SW 1271 (cell line): ENCODE measurements around the gene CLTCL1.
"Not testable (repeated sequence)": the region's sequence is repeated elsewhere in the genome, so short reads cannot be mapped to it uniquely, and the experiment has no call there.

ENCODE experiments used
- DNase-seq, 2 experiments: peaks; one replicate each; lab custom pipeline; 2025; lab: John Stamatoyannopoulos, UW

Gene CLTCL1

GRCh38 chr22:19176175-19176643 is 115.3 kb downstream of the CLTCL1 start:
- no peak for DNase-seq

GRCh38 chr22:19175602-19176174 is 115.8 kb downstream of the CLTCL1 start:
- DNase-seq = no peak

- no peak for DNase-seq
Observed at GRCh38 chr22:19175026-19175601, 116.4 kb downstream of the CLTCL1 start.

DNA sequence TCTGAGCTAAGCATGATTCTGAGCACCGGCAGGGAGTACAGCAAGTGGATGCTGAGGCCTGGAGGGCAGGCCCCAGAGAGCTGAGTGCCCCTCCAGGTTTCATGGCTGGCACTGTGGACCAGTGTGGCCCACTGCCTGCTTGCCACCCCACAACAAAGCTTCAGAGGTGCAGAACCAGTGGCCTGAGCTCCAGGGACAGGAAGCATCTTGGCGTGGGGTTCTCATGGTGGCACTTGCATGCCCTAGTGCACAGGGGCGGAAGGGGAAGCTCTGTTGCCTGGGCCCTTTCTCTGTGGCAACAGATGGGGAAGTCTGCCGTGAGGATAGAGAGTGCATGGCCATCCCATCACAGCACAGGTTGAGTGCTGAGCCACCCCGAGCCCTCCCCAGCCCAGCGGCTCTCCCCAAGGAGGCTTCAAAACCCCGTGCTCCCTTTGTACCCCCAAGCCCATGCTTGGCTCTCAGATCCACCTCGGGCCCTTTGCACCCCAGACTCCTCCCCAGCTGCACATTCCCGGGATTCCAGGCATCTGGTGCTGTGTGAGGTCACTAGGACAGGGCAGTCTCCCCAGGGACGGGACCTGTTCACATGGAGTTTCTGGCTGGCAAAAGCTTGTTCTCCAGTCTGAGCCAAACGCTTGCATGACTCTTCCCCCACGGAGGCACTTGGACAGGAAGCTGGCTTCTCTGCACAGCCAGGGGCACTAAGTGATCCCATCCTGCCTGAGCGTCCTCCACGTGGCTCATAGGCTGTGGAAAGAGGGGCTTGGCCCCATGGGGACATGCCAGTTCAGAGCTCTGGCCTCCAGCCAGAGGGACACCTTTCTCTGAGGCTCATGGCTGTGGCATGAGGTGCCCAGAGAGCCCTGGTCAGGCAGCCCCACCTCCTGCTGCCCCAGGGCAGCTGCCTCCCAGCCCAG is 117.2 kb downstream of the CLTCL1 start:
- no peak for DNase-seq

- no peak for DNase-seq
Observed at GRCh38 chr22:19173047-19174035, 118.2 kb downstream of the CLTCL1 start.

DNA sequence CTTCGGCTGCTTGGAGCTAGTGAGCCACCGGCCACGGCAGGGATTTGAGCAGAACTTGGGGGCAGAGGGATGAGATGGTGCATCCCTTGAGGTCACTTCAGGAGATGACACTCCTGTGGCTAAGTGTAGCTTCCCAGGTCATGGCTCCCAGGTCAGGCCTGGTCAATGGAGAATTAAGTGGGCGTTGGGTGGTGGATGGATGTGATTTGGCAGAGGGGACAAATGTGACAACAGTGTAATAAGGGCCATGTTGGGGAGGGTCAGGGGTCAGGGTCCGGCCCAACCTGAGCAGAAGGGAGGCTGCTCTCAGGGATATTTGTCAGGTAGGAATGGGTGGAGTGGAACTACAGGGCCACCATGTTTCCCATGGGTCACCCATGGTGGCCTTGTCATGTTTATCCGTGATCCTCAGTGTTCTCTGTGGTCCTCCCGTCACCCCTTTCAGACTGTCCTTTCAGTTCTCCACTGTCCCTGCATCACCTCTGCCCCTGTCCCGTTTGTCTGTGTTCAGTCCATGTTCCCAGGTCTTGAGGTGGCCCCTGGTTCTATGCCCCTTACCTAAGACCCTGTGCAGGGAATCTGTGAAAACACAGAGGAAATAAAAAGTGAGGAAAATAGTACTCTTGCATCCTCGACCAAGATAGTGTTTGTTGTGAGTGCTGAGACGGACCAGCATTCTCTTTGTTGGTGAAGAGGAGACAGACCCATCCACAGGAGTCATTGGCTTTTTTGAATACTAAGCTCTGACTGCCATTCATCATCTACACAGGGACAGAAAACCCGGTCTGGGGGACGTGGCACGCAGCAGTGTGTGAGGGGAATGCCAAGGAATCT is 119.1 kb downstream of the CLTCL1 start:
- no peak for DNase-seq

DNA sequence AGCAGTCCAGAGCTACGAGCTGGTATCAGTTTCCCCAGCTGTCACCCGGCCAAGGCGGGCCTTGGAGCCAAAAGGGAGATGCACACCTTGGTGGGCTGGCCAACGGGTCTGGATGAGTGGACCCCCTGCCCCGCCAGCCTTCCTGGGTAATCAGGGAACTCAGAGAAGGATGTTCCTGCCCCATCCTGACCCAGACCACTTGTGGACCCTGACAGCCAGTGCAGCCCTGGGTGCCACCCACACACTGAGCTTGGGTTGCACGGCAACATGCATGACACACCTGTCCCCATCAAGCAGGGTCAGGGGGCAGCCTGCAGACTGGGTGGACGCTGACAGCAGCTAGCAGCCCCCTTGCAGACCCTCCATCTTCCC is 121.6 kb downstream of the CLTCL1 start:
- no peak for DNase-seq

- no peak for DNase-seq
Observed at GRCh38 chr22:19169002-19169946, 122.2 kb downstream of the CLTCL1 start.

DNA sequence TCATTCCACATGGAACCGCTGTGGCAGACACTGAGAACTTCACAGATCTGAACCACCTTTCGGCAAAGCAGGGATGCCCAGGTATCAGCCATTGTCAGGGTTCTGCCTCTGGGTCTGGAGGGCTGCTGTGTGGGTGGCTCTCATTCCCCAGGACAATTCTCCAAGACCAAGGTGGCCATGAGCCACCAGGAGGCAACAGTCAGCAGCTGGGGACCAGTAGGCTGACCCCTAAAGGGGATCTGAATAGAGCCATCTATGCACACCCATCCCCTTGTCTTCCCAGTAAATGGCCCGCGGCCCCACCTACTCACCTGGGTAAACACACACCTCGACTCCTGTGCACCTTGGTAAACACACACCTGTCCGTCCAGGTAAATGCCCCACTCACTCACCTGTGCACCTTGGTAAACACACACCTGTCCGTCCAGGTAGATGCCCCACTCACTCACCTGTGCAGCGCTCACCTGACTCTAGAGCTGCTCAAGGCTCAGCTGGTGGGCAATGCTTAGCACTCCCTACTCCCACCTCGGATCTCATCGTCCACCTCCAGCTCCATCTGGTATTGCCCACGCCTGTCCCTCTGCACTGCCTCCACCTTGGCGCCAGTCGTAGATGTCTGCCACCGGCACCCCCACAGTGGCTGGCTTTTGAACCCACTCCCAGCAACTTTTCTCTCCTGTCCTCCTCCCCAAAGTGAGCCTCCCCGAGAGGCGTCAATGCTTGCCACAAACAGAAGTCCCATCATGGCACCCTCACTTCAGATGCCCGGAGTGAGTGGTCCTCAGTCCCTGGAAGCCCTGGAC is 123.2 kb downstream of the CLTCL1 start:
- no peak for DNase-seq

GRCh38 chr22:19167106-19167869 is 124.2 kb downstream of the CLTCL1 start:
- no peak for DNase-seq

GRCh38 chr22:19166421-19166820 is 125.1 kb downstream of the CLTCL1 start:
- no peak for DNase-seq

GRCh38 chr22:19164425-19164824 is 127.1 kb downstream of the CLTCL1 start:
- no peak for DNase-seq

DNA sequence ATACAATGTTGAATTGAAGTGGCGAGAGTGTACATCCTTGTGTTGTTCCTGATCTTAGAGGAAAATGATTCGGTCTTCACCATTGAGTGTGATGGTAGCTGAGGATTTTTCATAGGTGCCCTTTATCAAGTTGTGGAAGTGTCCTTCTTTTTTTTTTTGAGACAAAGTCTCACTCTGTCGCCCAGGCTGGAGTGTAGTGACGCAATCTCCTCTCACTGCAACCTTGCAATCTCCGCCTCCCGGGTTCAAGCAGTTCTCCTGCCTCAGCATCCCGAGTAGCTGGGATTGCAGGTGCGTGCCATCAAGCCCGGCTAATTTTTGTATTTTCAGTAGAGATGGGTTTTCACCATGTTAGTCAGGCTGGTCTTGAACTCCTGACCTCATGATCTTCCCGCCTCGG is 132.9 kb downstream of the CLTCL1 start:
- DNase-seq = not testable (repeated sequence)

GRCh38 chr22:19156109-19156508 is 135.4 kb downstream of the CLTCL1 start:
- not testable (repeated sequence) for DNase-seq

GRCh38 chr22:19152942-19153883 is 138.3 kb downstream of the CLTCL1 start:
- no peak for DNase-seq

- no peak for DNase-seq
Observed at GRCh38 chr22:19151329-19152191, 140.0 kb downstream of the CLTCL1 start.
